ENCODE results near the gene PARN.

PARN gene

DNA sequence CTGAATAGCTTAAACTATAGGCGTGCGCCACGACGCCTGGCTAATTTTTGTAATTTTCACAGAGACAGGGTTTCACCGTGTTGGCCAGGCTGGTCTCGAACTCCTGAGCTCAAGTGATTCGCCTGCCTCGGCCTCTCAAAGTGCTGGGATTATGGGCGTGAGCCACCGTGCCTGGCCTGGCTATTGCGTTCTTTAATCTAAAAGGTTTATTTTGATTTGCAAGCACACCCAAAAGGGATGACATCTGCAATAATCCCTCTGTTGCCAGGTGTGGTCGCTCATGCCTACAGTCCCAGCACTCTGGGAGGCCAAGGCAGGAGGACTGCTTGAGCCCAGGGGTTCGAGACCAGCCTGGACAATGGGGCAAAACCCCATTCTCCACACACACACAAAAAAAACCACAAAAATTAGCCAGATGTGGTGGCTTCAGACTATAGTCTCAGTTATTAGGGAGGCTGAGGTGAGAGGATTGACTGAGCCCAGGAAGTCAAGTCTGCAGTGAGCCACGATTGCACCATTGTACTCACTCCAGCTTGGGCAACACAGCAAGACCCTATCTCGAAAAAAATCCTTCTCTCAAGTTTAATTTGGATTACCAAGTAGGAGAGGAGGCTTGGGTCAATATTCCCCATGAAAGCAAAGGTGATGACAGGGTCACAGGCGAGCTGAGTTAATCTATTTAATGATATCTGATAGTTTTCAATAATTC is 144.1 kb downstream of the PARN start:
- ATAC-seq (replicated peaks) (no peak), DNase-seq (no peak)
- no peak overlapping the region for H3K27ac Mint-ChIP-seq
- H3K4me1 Mint-ChIP-seq: peaks cover 6 to 10% of the 10 kb centered on the region in 2 donors
- peaks cover 34 to 46% of the 10 kb centered on the region in 2 donors for H3K36me3 Mint-ChIP-seq
- no peak overlapping the region for H3K4me3 Mint-ChIP-seq
- no peaks in the 10 kb centered on the region for H3K27me3 Mint-ChIP-seq
- H3K9me3 Mint-ChIP-seq: no peaks in the 10 kb centered on the region

GRCh38 chr16:14485121-14485551 is 144.9 kb downstream of the PARN start:
- Mint-ChIP-seq H3K27me3 (no peaks in the 10 kb centered on the region), H3K36me3 (peaks cover 40 to 52% of the 10 kb centered on the region in 2 donors), H3K9me3 (no peaks in the 10 kb centered on the region), H3K4me3 (no peak overlapping the region), H3K27ac (no peak overlapping the region), H3K4me1 (peaks cover 6 to 10% of the 10 kb centered on the region in 2 donors)
- ATAC-seq (replicated peaks) (no peak), DNase-seq (no peak)

- DNase-seq: no peak
- Mint-ChIP-seq H3K27ac (peak overlapping the region; percentile 28), H3K4me3 (no peak overlapping the region), H3K4me1 (peaks cover 4 to 10% of the 10 kb centered on the region in 2 donors), H3K9me3 (peaks cover 0 to 2% of the 10 kb centered on the region in 2 donors), H3K36me3 (peaks cover 45 to 56% of the 10 kb centered on the region in 2 donors), H3K27me3 (no peaks in the 10 kb centered on the region)
- ATAC-seq (replicated peaks): no peak
Observed at GRCh38 chr16:14483819-14484385, 146.2 kb downstream of the PARN start.

DNA sequence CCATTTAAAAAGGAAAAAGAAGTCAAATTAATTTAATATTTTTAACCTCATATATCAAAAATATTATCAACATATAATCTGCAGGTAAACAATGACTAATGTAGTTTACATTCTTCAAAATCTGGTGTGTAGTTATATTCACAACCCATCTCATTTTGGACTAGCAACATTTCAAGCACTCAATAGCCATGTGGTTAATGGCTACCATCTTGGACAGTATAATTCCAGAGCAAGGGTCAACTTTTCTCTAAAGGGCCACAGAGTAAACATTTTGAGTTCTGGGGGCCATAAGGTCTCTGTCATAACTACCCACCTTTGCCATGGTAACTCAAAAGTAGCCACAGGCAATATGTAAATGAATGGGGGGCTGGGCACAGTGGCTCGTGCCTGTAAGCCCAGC is 153.9 kb downstream of the PARN start:
- peaks cover 40 to 65% of the 10 kb centered on the region in 2 donors for H3K36me3 Mint-ChIP-seq
- H3K4me1 Mint-ChIP-seq: peaks cover 0 to 3% of the 10 kb centered on the region in 2 donors
- no peak for ATAC-seq (replicated peaks)
- H3K9me3 Mint-ChIP-seq: peaks cover 0 to 2% of the 10 kb centered on the region in 2 donors
- DNase-seq: no peak
- no peak overlapping the region for H3K4me3 Mint-ChIP-seq
- no peak overlapping the region for H3K27ac Mint-ChIP-seq
- H3K27me3 Mint-ChIP-seq: no peaks in the 10 kb centered on the region

DNA sequence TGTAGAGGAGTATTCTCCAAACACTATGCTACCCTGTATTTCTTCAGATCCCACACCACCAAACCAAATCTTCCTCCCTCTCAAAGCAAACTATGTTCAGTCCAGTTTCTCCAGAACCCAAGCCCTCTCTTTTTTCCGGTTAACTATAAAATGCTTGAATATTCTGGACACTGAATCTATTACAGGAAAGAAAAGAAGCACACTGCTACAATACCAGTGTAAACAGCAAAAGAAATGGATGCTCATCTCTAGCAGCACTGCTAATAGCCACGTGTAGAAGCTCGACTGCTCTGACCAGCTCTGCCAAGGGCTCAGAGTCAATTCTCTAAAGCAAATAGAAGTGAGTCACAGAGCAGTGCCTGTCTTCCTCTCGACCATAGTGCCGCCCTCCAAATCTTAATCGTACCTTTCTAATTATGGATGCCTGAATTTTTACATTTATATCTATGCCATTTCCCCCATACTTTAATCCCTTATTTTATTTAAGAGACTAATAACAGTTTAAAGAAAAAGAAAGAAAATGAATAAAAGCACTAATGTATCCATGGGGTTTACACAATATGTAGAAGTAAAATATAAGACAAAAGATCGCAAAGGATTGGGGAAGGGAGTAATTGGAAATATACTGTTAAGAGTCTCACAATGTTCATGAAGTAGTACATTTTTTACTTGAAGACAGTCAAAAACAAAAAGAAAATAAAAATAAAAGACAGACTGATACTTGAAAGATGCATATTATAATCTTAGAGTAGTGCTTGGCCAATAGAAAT is 154.5 kb downstream of the PARN start:
- ATAC-seq (replicated peaks): no peak
- H3K27me3 Mint-ChIP-seq: no peaks in the 10 kb centered on the region
- peaks cover 43 to 65% of the 10 kb centered on the region in 2 donors for H3K36me3 Mint-ChIP-seq
- no peak overlapping the region for H3K27ac Mint-ChIP-seq
- H3K4me1 Mint-ChIP-seq: peaks cover 0 to 3% of the 10 kb centered on the region in 2 donors
- no peak for DNase-seq
- H3K9me3 Mint-ChIP-seq: peaks cover 0 to 2% of the 10 kb centered on the region in 2 donors
- H3K4me3 Mint-ChIP-seq: no peak overlapping the region

- no peak for DNase-seq
- ATAC-seq (replicated peaks): no peak
- Mint-ChIP-seq H3K9me3 (no peaks in the 10 kb centered on the region), H3K27ac (no peak overlapping the region), H3K27me3 (no peaks in the 10 kb centered on the region), H3K36me3 (peaks cover 28 to 54% of the 10 kb centered on the region in 2 donors), H3K4me1 (peaks cover 0 to 3% of the 10 kb centered on the region in 2 donors), H3K4me3 (no peak overlapping the region)
Observed at GRCh38 chr16:14473488-14473887, 156.6 kb downstream of the PARN start.

GRCh38 chr16:14472357-14472756 is 157.7 kb downstream of the PARN start:
- Mint-ChIP-seq H3K4me1 (peaks cover 0 to 3% of the 10 kb centered on the region in 2 donors), H3K27ac (no peak overlapping the region), H3K9me3 (no peaks in the 10 kb centered on the region), H3K4me3 (no peak overlapping the region), H3K36me3 (peaks cover 32 to 57% of the 10 kb centered on the region in 2 donors), H3K27me3 (no peaks in the 10 kb centered on the region)
- ATAC-seq (replicated peaks) (no peak), DNase-seq (no peak)

DNA sequence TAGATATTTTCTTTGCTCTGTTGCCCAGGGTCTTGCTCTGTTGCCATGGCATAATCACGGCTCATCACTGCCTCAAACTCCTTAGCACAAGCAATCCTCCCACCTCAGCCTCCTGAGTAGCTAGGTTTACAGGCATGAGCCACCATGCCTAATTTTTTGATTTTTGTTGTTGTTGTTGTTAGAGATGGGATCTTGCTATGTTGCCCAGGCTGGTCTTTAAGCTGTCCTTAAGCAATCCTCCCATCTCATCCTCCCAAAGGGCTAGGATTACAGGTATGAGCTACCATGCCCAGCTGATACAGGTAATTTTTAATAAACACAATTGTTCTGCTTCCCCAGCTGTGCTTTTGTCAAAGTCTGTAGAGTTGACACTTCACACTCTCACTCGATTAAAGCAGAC is 159.3 kb downstream of the PARN start:
- no peak overlapping the region for H3K4me3 Mint-ChIP-seq
- no peak overlapping the region for H3K27ac Mint-ChIP-seq
- peaks cover 0 to 3% of the 10 kb centered on the region in 2 donors for H3K4me1 Mint-ChIP-seq
- ATAC-seq (replicated peaks) (no peak), DNase-seq (no peak)
- no peaks in the 10 kb centered on the region for H3K9me3 Mint-ChIP-seq
- H3K27me3 Mint-ChIP-seq: no peaks in the 10 kb centered on the region
- H3K36me3 Mint-ChIP-seq: peaks cover 31 to 57% of the 10 kb centered on the region in 2 donors

GRCh38 chr16:14465799-14466198 is 164.3 kb downstream of the PARN start:
- Mint-ChIP-seq H3K27me3 (no peaks in the 10 kb centered on the region), H3K4me1 (peaks cover 0 to 7% of the 10 kb centered on the region in 2 donors), H3K4me3 (no peak overlapping the region), H3K9me3 (peaks cover 7 to 11% of the 10 kb centered on the region in 2 donors), H3K36me3 (peaks cover 57 to 73% of the 10 kb centered on the region in 2 donors), H3K27ac (no peak overlapping the region)
- no peak for ATAC-seq (replicated peaks)
- DNase-seq: no peak

- Mint-ChIP-seq H3K9me3 (peaks cover 7 to 11% of the 10 kb centered on the region in 2 donors), H3K36me3 (peaks cover 57 to 74% of the 10 kb centered on the region in 2 donors)
- no peak for ATAC-seq (replicated peaks)
Observed at GRCh38 chr16:14464796-14465195, 165.3 kb downstream of the PARN start.

DNA sequence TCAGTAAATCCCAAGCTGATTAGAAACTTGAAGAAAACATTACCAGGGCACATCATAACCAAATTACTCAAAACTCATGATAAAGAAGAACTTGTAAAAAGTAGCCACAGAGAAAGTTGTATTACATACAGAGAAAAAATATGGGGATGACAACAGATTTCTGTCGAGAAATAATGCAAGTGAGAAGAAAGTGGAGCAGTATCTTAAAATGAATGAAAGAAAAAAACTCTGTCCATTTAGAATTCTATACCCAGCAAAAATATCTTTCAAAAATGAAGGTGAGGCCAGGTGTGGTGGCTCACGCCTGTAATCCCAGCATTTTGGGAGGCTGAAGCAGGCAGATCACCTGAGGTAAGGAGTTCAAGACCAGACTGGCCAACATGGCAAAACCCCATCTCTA is 165.9 kb downstream of the PARN start:
- H3K36me3 Mint-ChIP-seq: peaks cover 57 to 69% of the 10 kb centered on the region in 2 donors

More at GRCh38 chr16:14464796-14465195, 165.3 kb downstream of the PARN start:
- H3K4me3 Mint-ChIP-seq: no peak overlapping the region
- DNase-seq: no peak
- H3K27me3 Mint-ChIP-seq: no peaks in the 10 kb centered on the region
- no peak overlapping the region for H3K27ac Mint-ChIP-seq
- peaks cover 0 to 7% of the 10 kb centered on the region in 2 donors for H3K4me1 Mint-ChIP-seq

DNA sequence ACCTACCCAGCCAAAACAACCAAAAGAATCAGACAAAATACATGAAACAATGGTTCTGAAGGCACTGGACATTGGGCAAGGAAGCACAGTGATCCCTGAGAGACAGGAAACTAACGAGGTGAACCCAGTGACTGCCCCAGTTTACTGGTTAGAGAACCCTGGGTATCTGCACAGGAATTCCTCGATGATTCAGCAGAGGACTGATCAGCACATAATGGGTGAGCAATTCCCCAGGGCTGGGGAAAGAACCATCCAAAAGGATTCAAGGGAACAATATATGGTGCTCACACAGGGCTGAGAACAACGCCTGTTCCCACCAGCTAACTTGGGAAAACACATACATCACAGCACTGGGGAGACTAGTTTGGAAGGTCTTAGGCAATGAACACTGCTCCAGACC is 167.2 kb downstream of the PARN start:
- no peak for DNase-seq
- H3K36me3 Mint-ChIP-seq: peaks cover 55 to 69% of the 10 kb centered on the region in 2 donors
- peaks cover 0 to 7% of the 10 kb centered on the region in 2 donors for H3K4me1 Mint-ChIP-seq
- no peak overlapping the region for H3K27ac Mint-ChIP-seq
- no peak overlapping the region for H3K4me3 Mint-ChIP-seq
- no peak for ATAC-seq (replicated peaks)
- H3K27me3 Mint-ChIP-seq: no peaks in the 10 kb centered on the region
- H3K9me3 Mint-ChIP-seq: peaks cover 7 to 11% of the 10 kb centered on the region in 2 donors

More for the DNA sequence above, 165.9 kb downstream of the PARN start:
- no peak overlapping the region for H3K4me3 Mint-ChIP-seq
- H3K27ac Mint-ChIP-seq: no peak overlapping the region
- peaks cover 0 to 7% of the 10 kb centered on the region in 2 donors for H3K4me1 Mint-ChIP-seq
- no peaks in the 10 kb centered on the region for H3K27me3 Mint-ChIP-seq
- DNase-seq (no peak), ATAC-seq (replicated peaks) (no peak)
- peaks cover 7 to 11% of the 10 kb centered on the region in 2 donors for H3K9me3 Mint-ChIP-seq

DNA sequence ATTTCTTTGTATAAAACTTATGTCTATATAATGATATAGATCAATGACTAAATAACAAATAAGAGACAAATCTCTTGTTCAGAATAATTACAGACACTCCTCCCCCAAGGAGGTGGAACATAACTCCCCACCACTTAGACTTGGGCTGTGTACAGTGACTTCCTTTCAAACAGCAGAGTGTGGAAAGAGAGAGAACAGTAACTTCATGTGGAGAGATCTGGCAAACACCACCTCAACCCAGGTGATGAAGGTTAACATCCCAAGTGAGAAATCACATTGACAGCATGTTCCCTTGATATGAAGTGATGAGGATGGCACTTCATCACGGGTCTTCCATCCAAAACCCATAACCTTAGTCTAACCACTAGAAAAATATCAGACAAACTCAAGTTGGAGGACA is 169.3 kb downstream of the PARN start:
- ATAC-seq (replicated peaks) (no peak), DNase-seq (no peak)
- Mint-ChIP-seq H3K27ac (no peak overlapping the region), H3K36me3 (peaks cover 50 to 61% of the 10 kb centered on the region in 2 donors), H3K4me1 (peaks cover 0 to 7% of the 10 kb centered on the region in 2 donors), H3K27me3 (no peaks in the 10 kb centered on the region), H3K4me3 (no peak overlapping the region), H3K9me3 (peaks cover 7 to 11% of the 10 kb centered on the region in 2 donors)

GRCh38 chr16:14458576-14458975 is 171.5 kb downstream of the PARN start:
- no peaks in the 10 kb centered on the region for H3K27me3 Mint-ChIP-seq
- H3K27ac Mint-ChIP-seq: no peak overlapping the region
- no peak overlapping the region for H3K4me3 Mint-ChIP-seq
- peaks cover 0 to 7% of the 10 kb centered on the region in 2 donors for H3K4me1 Mint-ChIP-seq
- no peak for DNase-seq
- peaks cover 35 to 42% of the 10 kb centered on the region in 2 donors for H3K36me3 Mint-ChIP-seq
- H3K9me3 Mint-ChIP-seq: peaks cover 0 to 4% of the 10 kb centered on the region in 2 donors
- no peak for ATAC-seq (replicated peaks)

All from stimulated activated naive B cell treated with anti-CD40 and anti-IgM and Interleukin-4, amounts not matched to agents 10 μg/mL and 1 μg/mL and 100 μg/mL, for 72 hours (primary cell).